HEK293 (cell line): ENCODE results near the gene ARSJ.

Source experiments
- CTCF ChIA-PET: fragments of 350-600 bp; formaldehyde crosslinking; extraction: SDS; loops from one replicate; lab custom pipeline; 2021; ENCODE audit warnings: antibody characterized with exemption; lab: Yijun Ruan, JAX
- POLR2A ChIA-PET: fragments of 300-600 bp; formaldehyde crosslinking; extraction: SDS; loops from one replicate; lab custom pipeline; 2020; ENCODE audit warnings: antibody characterized with exemption, inconsistent platforms; lab: Yijun Ruan, JAX
- H3K27ac ChIP-seq: fragments of 200-500 bp; sonication (Bioruptor generic); 2 replicates; pipeline ENCODE4 v1.5.1; 2014; ENCODE audit warnings: low read depth, low read length, control low read depth, inconsistent platforms; ENCODE audit errors: extremely low read depth
- H3K36me3 ChIP-seq, 2 experiments: fragments of 200-500 bp in 1 of 2; sonication (Bioruptor generic) in 1 of 2; 1 replicate in 1 of 2; 2 replicates in 1 of 2; pipeline ENCODE4 v1.5.1; 2014 to 2017; ENCODE audit warnings: inconsistent platforms in 2 of 2, low read length in 2 of 2; ENCODE audit not compliant: control insufficient read depth in 2 of 2, insufficient read depth in 1 of 2
- H3K4me1 ChIP-seq: fragments of 200-500 bp; sonication (Bioruptor generic); 2 replicates; pipeline ENCODE4 v1.5.1; 2014; ENCODE audit warnings: mild to moderate bottlenecking, low read length, inconsistent platforms; ENCODE audit not compliant: control insufficient read depth, insufficient read depth
- H3K4me3 ChIP-seq: 2 replicates; pipeline ENCODE4 v1.5.1; 2011; ENCODE audit warnings: low read depth, mild to moderate bottlenecking, control low read depth, low read length, moderate library complexity
- H3K9me3 ChIP-seq: fragments of 200-500 bp; sonication (Bioruptor generic); 2 replicates; pipeline ENCODE4 v1.5.1; 2014; ENCODE audit warnings: low read depth, low read length, inconsistent platforms; ENCODE audit not compliant: control insufficient read depth, insufficient read depth
- ATF2 ChIP-seq: fragments of 450-650 bp; formaldehyde crosslinking; IDR thresholded peaks from 2 replicates; pipeline ENCODE4 v1.5.1; 2016; ENCODE audit warnings: missing biosample characterization, missing genetic modification characterization, low read depth
- CTCF ChIP-seq: fragments of 450-650 bp; formaldehyde crosslinking; IDR thresholded peaks from 2 replicates; pipeline ENCODE4 v1.5.1; 2016; ENCODE audit warnings: missing biosample characterization, missing genetic modification characterization
- FEZF1 ChIP-seq: fragments of 450-650 bp; formaldehyde crosslinking; IDR thresholded peaks from 2 replicates; pipeline ENCODE4 v1.5.1; 2016; ENCODE audit warnings: missing biosample characterization, missing genetic modification characterization
- KLF8 ChIP-seq: fragments of 450-650 bp; formaldehyde crosslinking; IDR thresholded peaks from 2 replicates; pipeline ENCODE4 v1.5.1; 2016; ENCODE audit warnings: missing biosample characterization, missing genetic modification characterization
- PBX3 ChIP-seq: sonication (generic); formaldehyde crosslinking; IDR thresholded peaks from 2 replicates; pipeline ENCODE4 v1.8.1; 2022; ENCODE audit warnings: mild to moderate bottlenecking, moderate library complexity, missing genetic modification reagents
- ZBTB21 ChIP-seq: fragments of 450-650 bp; formaldehyde crosslinking; IDR thresholded peaks from 2 replicates; pipeline ENCODE4 v1.5.1; 2017; ENCODE audit warnings: missing biosample characterization, missing genetic modification characterization
- ZBTB44 ChIP-seq: fragments of 450-650 bp; IDR thresholded peaks from 2 replicates; pipeline ENCODE4 v1.5.1; 2018; ENCODE audit warnings: missing biosample characterization, mild to moderate bottlenecking, missing genetic modification characterization
- ZNF132 ChIP-seq: fragments of 450-650 bp; formaldehyde crosslinking; IDR thresholded peaks from 2 replicates; pipeline ENCODE4 v1.5.1; 2017; ENCODE audit warnings: missing biosample characterization, missing genetic modification characterization, borderline replicate concordance
- ZNF146 ChIP-seq: fragments of 450-650 bp; formaldehyde crosslinking; IDR thresholded peaks from 2 replicates; pipeline ENCODE4 v1.5.1; 2016; ENCODE audit warnings: missing biosample characterization, missing genetic modification characterization
- ZNF23 ChIP-seq: fragments of 450-650 bp; formaldehyde crosslinking; IDR thresholded peaks from 2 replicates; pipeline ENCODE4 v1.5.1; 2016; ENCODE audit warnings: missing biosample characterization, missing genetic modification characterization, borderline replicate concordance
- ZNF24 ChIP-seq: fragments of 450-650 bp; formaldehyde crosslinking; IDR thresholded peaks from 2 replicates; pipeline ENCODE4 v1.5.1; 2016; ENCODE audit warnings: missing biosample characterization, missing genetic modification characterization
- ZNF324 ChIP-seq: fragments of 450-650 bp; formaldehyde crosslinking; IDR thresholded peaks from 2 replicates; pipeline ENCODE4 v1.5.1; 2016; ENCODE audit warnings: missing biosample characterization, missing genetic modification characterization
- ZNF514 ChIP-seq: fragments of 450-650 bp; formaldehyde crosslinking; IDR thresholded peaks from 2 replicates; pipeline ENCODE4 v1.5.1; 2016; ENCODE audit warnings: missing biosample characterization, missing genetic modification characterization
- ZNF549 ChIP-seq: fragments of 450-650 bp; IDR thresholded peaks from 2 replicates; pipeline ENCODE4 v1.5.1; 2018; ENCODE audit warnings: missing biosample characterization, missing genetic modification characterization, mild to moderate bottlenecking, inconsistent platforms, moderate library complexity
- ZNF600 ChIP-seq: fragments of 450-650 bp; formaldehyde crosslinking; IDR thresholded peaks from 2 replicates; pipeline ENCODE4 v1.5.1; 2016; ENCODE audit warnings: missing biosample characterization, missing genetic modification characterization
- ZNF610 ChIP-seq: fragments of 450-650 bp; formaldehyde crosslinking; IDR thresholded peaks from 2 replicates; pipeline ENCODE4 v1.5.1; 2016; ENCODE audit warnings: missing biosample characterization, missing genetic modification characterization, borderline replicate concordance
- ZNF654 ChIP-seq: fragments of 450-650 bp; formaldehyde crosslinking; IDR thresholded peaks from 2 replicates; pipeline ENCODE4 v1.5.1; 2016; ENCODE audit warnings: low read depth, missing biosample characterization, missing genetic modification characterization
- ZNF670 ChIP-seq: fragments of 450-650 bp; formaldehyde crosslinking; IDR thresholded peaks from 2 replicates; pipeline ENCODE4 v1.5.1; 2016; ENCODE audit warnings: missing biosample characterization, missing genetic modification characterization, low read depth
- ZNF707 ChIP-seq: fragments of 450-650 bp; formaldehyde crosslinking; IDR thresholded peaks from 2 replicates; pipeline ENCODE4 v1.5.1; 2016; ENCODE audit warnings: missing biosample characterization, missing genetic modification characterization
- ZNF76 ChIP-seq: fragments of 450-650 bp; formaldehyde crosslinking; IDR thresholded peaks from 2 replicates; pipeline ENCODE4; 2016; ENCODE audit warnings: low read depth, missing biosample characterization, missing genetic modification characterization, borderline replicate concordance
- ZSCAN23 ChIP-seq: fragments of 450-650 bp; formaldehyde crosslinking; IDR thresholded peaks from 2 replicates; pipeline ENCODE4 v1.5.1; 2016; ENCODE audit warnings: missing biosample characterization, missing genetic modification characterization
- TF ChIP-seq, protein P1 (sequence below): IDR thresholded peaks from 2 replicates; pipeline ENCODE4 v1.6.1; 2011; ENCODE audit warnings: mild to moderate bottlenecking, low read depth, low read length, borderline replicate concordance
- TF ChIP-seq, protein P2 (sequence below): fragments of 450-650 bp; formaldehyde crosslinking; IDR thresholded peaks from 2 replicates; pipeline ENCODE4 v1.5.1; 2016; ENCODE audit warnings: missing biosample characterization, missing genetic modification characterization, borderline replicate concordance
- TF ChIP-seq, protein P3 (sequence below): fragments of 450-650 bp; formaldehyde crosslinking; IDR thresholded peaks from 2 replicates; pipeline ENCODE4 v1.5.1; 2016; ENCODE audit warnings: missing biosample characterization, missing genetic modification characterization

Gene ARSJ

GRCh38 chr4:113907559-113907958 is 71.9 kb downstream of the ARSJ start:
- H3K4me3 ChIP-seq: no peak overlapping the region
- ChIA-PET CTCF (no interaction called here), POLR2A (no interaction called here)

DNA sequence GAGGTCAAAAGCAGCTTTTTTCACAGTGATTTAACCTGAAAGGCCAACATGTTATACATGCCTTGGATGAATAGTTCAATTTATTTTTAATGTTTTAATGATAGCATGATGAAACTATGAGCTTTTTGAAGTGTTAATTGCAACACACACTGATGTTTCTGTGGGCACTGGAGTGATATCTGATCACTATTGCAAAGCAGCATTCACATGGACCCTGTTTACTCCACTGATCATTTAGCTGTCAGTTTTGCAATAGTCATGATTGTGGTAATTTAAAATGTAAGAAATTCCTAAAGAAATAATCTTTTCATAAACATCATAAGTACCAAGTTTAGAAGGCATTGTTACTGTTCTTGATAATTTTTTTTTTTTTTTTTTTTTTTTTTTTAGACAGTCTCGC is 74.1 kb downstream of the ARSJ start:
- ChIA-PET POLR2A (no interaction called here), CTCF (no interaction called here)
- no peaks in the 10 kb centered on the region for H3K36me3 ChIP-seq
- no peak overlapping the region for H3K4me3 ChIP-seq
- TF ChIP-seq ZNF670 (tag by site-specific recombination) (no peak), ZBTB44 (tag by site-specific recombination) (no peak), ZNF549 (tag by site-specific recombination) (no peak), ZBTB21 (tag by site-specific recombination) (no peak), ZNF707 (no peak), ZNF23 (tag by site-specific recombination) (no peak), ZNF324 (tag by site-specific recombination) (no peak), KLF8 (tag by site-specific recombination) (no peak), PBX3 (no peak), ZNF24 (tag by site-specific recombination) (no peak), ZSCAN23 (tag by site-specific recombination) (no peak), ZNF132 (tag by site-specific recombination) (no peak), ZNF610 (tag by site-specific recombination) (no peak), FEZF1 (tag by site-specific recombination) (no peak), CTCF (tag by site-specific recombination) (no peak)
- TF ChIP-seq, protein P1, sequence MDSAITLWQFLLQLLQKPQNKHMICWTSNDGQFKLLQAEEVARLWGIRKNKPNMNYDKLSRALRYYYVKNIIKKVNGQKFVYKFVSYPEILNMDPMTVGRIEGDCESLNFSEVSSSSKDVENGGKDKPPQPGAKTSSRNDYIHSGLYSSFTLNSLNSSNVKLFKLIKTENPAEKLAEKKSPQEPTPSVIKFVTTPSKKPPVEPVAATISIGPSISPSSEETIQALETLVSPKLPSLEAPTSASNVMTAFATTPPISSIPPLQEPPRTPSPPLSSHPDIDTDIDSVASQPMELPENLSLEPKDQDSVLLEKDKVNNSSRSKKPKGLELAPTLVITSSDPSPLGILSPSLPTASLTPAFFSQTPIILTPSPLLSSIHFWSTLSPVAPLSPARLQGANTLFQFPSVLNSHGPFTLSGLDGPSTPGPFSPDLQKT: no peak
- TF ChIP-seq, protein P2, sequence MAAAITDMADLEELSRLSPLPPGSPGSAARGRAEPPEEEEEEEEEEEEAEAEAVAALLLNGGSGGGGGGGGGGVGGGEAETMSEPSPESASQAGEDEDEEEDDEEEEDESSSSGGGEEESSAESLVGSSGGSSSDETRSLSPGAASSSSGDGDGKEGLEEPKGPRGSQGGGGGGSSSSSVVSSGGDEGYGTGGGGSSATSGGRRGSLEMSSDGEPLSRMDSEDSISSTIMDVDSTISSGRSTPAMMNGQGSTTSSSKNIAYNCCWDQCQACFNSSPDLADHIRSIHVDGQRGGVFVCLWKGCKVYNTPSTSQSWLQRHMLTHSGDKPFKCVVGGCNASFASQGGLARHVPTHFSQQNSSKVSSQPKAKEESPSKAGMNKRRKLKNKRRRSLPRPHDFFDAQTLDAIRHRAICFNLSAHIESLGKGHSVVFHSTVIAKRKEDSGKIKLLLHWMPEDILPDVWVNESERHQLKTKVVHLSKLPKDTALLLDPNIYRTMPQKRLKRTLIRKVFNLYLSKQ (tag by site-specific recombination): no peak
- TF ChIP-seq, protein P3, sequence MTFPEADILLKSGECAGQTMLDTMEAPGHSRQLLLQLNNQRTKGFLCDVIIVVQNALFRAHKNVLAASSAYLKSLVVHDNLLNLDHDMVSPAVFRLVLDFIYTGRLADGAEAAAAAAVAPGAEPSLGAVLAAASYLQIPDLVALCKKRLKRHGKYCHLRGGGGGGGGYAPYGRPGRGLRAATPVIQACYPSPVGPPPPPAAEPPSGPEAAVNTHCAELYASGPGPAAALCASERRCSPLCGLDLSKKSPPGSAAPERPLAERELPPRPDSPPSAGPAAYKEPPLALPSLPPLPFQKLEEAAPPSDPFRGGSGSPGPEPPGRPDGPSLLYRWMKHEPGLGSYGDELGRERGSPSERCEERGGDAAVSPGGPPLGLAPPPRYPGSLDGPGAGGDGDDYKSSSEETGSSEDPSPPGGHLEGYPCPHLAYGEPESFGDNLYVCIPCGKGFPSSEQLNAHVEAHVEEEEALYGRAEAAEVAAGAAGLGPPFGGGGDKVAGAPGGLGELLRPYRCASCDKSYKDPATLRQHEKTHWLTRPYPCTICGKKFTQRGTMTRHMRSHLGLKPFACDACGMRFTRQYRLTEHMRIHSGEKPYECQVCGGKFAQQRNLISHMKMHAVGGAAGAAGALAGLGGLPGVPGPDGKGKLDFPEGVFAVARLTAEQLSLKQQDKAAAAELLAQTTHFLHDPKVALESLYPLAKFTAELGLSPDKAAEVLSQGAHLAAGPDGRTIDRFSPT (tag by site-specific recombination): no peak
- no peaks in the 10 kb centered on the region for H3K9me3 ChIP-seq
- H3K27ac ChIP-seq: no peak overlapping the region
- H3K4me1 ChIP-seq: no peaks in the 10 kb centered on the region

More at GRCh38 chr4:113907559-113907958, 71.9 kb downstream of the ARSJ start:
- Histone ChIP-seq H3K4me1 (no peaks in the 10 kb centered on the region), H3K36me3 (no peaks in the 10 kb centered on the region), H3K27ac (no peak overlapping the region), H3K9me3 (no peaks in the 10 kb centered on the region)
- no peak for TF ChIP-seq ZNF654 (tag by site-specific recombination)
- peak; percentile 57; the same call in 1 of the 2 replicates for TF ChIP-seq ZNF146
- no peak for TF ChIP-seq ZNF514
- no peak for TF ChIP-seq ZNF76 (tag by site-specific recombination)
- TF ChIP-seq ATF2 (tag by site-specific recombination): no peak
- TF ChIP-seq ZNF600 (tag by site-specific recombination): no peak
